NCI-H2081 (cell line): ENCODE results near the gene DIAPH3.

Experiments used
- DNase-seq, 2 experiments: peaks; one replicate each; lab custom pipeline; 2025; lab: John Stamatoyannopoulos, UW

The DIAPH3 gene

GRCh38 chr13:60019119-60019993, 144.4 kb downstream of the DIAPH3 start:
- DNase-seq, result no peak

GRCh38 chr13:60018536-60018935, 145.2 kb downstream of the DIAPH3 start:
- DNase-seq, result no peak

GRCh38 chr13:60016229-60016628, 147.5 kb downstream of the DIAPH3 start:
- DNase-seq, result no peak

- no peak for DNase-seq
Observed at GRCh38 chr13:60013166-60013565, 150.6 kb downstream of the DIAPH3 start.

- DNase-seq, result no peak
Observed at GRCh38 chr13:60012488-60012887, 151.2 kb downstream of the DIAPH3 start.

- DNase-seq, result peak; percentile 61 to 75
Observed at GRCh38 chr13:60009300-60010253, 154.2 kb downstream of the DIAPH3 start.

- no peak for DNase-seq
Observed at GRCh38 chr13:60001889-60002288, 161.8 kb downstream of the DIAPH3 start.

- no peak for DNase-seq
Observed at GRCh38 chr13:60000976-60001375, 162.8 kb downstream of the DIAPH3 start.

GRCh38 chr13:60000081-60000480, 163.6 kb downstream of the DIAPH3 start:
- no peak for DNase-seq

GRCh38 chr13:59997976-59998375, 165.8 kb downstream of the DIAPH3 start:
- DNase-seq, result no peak

- DNase-seq, result no peak
Observed at GRCh38 chr13:59996461-59996980, 167.2 kb downstream of the DIAPH3 start.

- no peak for DNase-seq
Observed at GRCh38 chr13:59991395-59991794, 172.3 kb downstream of the DIAPH3 start.

GRCh38 chr13:59982631-59983382, 180.9 kb downstream of the DIAPH3 start:
- DNase-seq, result no peak

- no peak for DNase-seq
Observed at GRCh38 chr13:59979589-59979988, 184.1 kb downstream of the DIAPH3 start.

- DNase-seq, result no peak
Observed at GRCh38 chr13:59978862-59979261, 184.9 kb downstream of the DIAPH3 start.

GRCh38 chr13:59976856-59977255, 186.9 kb downstream of the DIAPH3 start:
- no peak for DNase-seq

- no peak for DNase-seq
Observed at GRCh38 chr13:59975807-59976435, 187.8 kb downstream of the DIAPH3 start.

- no peak for DNase-seq
Observed at GRCh38 chr13:59970847-59971246, 192.9 kb downstream of the DIAPH3 start.

- DNase-seq, result no peak
Observed at GRCh38 chr13:59963827-59964226, 199.9 kb downstream of the DIAPH3 start.

- no peak for DNase-seq
Observed at GRCh38 chr13:59963383-59963782, 200.3 kb downstream of the DIAPH3 start.

GRCh38 chr13:59962343-59962742, 201.4 kb downstream of the DIAPH3 start:
- DNase-seq, result no peak
